HG03097 (cell line): Measurements from ENCODE around the gene NID1.
"Not testable (repeated sequence)": the region's sequence is repeated elsewhere in the genome, so short reads cannot be mapped to it uniquely, and the experiment has no call there.

Experiments used
- ATAC-seq: cut with Tn5 transposase; IDR thresholded peaks from one replicate; pipeline ENCODE4 v1.9.1; 2021; ENCODE audit not compliant: unreplicated experiment, low FRiP score

NID1 gene

GRCh38 chr1:235941876-235942624 lies 122.8 kb downstream of the NID1 start:
- no peak for ATAC-seq

- no peak for ATAC-seq
These were observed 124.6 kb downstream of the NID1 start for GRCh38 chr1:235940285-235940684.

- ATAC-seq, result no peak
These were observed 125.5 kb downstream of the NID1 start for GRCh38 chr1:235939480-235939775.

- ATAC-seq, result peak; percentile 54
These were observed 126.0 kb downstream of the NID1 start for GRCh38 chr1:235938709-235939479.

DNA sequence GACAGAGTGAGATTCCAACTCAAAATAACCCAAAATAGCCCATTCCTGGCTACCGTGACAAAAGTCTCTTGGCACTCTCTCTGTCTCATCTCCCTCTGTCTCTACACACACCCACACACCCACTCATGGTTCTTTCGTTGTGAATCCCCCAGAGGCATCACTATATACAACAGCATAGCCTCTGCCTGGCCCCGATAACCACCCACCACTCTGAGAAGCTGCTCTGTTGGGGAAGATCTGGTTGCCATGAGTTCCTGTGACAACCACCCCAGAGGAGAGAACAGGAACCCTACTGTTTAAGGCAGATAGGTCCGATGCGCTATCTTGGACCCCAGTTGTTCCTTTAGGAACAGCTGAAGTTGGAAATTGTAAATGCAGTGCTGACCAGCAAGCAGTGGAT lies 127.8 kb downstream of the NID1 start:
- ATAC-seq, result no peak

GRCh38 chr1:235935235-235936225 lies 129.4 kb downstream of the NID1 start:
- no peak for ATAC-seq

- ATAC-seq, result no peak
These were observed 131.1 kb downstream of the NID1 start for GRCh38 chr1:235933766-235934116.

DNA sequence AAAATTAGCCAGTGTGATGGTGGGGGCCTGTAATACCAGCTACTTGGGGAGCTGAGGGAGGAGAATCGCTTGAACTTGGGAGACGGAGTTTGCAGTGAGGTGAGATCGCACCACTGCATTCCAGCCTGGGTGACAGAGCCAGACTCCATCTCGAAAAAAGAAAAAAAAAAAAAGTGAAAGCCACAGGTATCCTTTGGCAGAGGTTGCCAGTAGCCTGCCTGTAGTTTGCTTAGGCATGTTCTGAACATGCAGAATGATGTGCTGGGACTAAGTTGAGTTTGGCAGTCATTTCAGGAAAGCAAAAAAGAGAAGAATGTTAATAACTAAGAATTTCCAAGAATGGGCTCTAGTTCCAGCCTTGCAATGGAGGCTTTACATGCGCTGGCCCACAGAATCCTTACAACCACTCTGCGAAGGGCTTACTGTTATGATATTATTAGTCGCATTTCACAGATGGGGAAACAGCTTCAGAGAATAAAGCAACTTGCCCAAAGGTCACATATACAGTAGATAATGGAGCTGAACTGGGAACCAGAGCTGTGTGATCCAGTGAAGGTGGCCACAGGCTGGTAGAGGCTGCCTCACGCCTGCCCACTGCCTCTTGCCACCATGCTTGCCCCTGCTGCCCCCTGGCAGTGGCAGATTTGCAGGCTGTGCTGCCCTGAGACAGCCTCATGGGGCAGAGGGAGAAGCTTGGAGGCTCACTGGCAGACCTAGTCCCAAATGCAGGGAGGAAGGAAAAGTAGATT lies 131.7 kb downstream of the NID1 start:
- no peak for ATAC-seq

DNA sequence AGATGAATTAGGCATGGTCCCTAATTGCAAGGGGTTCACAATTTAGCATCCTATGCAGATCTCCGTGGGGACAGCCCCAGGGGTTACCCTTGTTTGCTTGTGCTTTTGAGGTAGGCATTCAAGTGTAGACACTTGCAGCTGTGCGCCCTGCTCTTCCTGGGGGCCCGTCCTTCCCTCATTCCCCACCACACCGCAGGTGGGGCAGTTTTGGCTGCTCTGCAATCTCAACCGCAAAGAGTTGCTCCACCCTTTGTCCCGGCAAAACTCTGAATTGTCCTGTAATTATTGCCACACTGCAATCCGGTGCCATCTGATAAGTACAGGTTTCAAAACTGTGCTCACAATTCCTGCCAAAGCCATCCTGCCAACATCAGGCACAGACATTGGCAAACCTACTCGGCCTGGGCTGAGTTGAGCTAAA lies 132.8 kb downstream of the NID1 start:
- ATAC-seq, result no peak

GRCh38 chr1:235931171-235931738 lies 133.6 kb downstream of the NID1 start:
- ATAC-seq, result no peak

DNA sequence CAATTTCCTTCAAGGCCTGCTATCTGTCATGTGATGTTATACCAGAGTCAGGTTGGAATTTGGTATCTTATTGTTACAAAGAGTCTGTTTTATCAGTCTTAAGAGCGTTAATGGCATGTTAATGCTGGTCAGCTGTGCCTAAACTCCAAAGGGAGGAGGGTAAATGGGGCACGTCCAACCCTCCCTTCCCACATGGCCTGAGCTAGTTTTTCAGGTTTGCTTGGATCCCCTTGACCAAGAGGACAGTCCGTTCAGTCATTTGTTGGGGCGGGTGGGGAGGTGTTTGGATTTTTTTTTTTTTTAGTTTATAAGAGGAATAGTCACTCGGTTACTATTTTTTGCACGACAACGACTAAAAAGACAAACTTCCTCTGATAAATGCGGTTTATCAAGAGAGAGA lies 134.3 kb downstream of the NID1 start:
- no peak for ATAC-seq

GRCh38 chr1:235929216-235929615 lies 135.7 kb downstream of the NID1 start:
- ATAC-seq, result no peak

- no peak for ATAC-seq
These were observed 136.7 kb downstream of the NID1 start for GRCh38 chr1:235928197-235928596.

DNA sequence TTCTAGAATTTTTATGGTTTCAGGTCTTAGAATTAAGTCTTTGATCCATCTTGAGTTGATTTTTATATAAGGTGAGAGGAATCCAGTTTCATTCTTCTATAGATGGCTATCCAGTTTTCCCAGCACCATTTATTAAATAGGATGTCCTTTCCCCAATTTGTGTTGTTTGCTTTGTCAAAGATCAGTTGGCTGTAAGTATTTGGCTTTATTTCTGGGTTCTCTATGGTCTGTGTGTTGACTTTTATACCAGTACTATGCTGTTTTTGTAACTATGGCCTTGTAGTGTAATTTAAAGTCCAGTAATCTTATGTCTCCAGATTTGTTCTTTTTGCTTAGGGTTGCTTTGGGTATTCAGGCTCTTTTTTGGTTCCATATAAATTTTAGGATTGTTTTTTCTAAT lies 137.3 kb downstream of the NID1 start:
- not testable (repeated sequence) for ATAC-seq
